NCI-H2029 treated with DMSO at 0.1 percent for 48 hours (cell line): Measurements from ENCODE around the gene TNFRSF4.
"Not testable (repeated sequence)": the region's sequence is repeated elsewhere in the genome, so short reads cannot be mapped to it uniquely, and the experiment has no call there.

Experiments used
- DNase-seq: peaks from one replicate; lab custom pipeline; 2025; lab: John Stamatoyannopoulos, UW

The TNFRSF4 gene

DNA sequence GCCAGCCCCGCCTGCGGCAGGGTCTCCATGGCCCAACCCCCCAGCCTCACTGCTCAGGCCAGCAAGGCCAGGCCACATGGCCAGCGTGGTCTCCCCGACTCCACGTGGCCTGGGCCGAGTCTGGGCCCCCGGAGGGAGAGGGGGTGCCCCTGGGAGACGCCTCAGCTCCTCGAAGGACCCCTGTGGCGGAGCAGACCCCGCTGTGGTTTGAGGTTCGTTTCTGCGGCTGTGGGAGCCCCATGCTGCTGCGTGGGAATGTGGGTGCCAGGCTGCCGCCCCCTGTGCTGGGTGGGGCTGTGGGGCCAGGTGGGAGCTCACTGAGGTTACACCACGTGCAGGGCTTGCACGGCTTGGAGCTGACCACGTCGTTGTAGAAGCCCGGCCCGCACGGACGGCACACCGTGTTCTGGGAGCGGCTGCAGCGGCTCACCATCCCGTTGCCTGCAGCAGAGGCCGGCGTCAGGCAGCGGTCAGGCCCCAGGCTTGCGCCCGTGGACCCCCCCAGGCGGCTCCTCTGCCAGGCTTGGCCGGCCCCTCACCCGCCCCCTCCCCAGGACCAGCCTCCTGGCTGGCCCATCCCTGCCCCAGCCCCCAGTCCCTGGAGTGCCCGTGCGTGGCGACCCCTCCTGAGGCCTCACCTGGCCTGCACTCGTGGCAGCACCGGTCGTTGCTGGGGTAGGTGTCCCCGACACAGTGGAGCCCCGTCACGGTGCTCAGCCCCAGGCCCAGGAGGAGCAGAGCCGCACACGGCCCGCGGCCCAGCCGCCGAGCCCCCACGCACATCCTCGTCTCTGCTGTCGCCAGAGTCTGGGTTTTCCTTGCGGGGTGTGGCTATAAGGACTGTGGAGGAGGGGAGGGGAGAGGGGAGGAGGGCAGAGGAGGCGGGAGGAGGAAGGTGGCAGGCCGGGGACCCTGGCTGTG is at the start of gene TNFRSF4:
TNFRSF4 (minus strand) TSS at position 809 of the 921 bp plus-strand sequence; CDS start at position 783, 26 bp downstream.
- no peak for DNase-seq

- no peak for DNase-seq
Observed at GRCh38 chr1:1262758-1263157, 48.8 kb upstream of the TNFRSF4 start.

DNA sequence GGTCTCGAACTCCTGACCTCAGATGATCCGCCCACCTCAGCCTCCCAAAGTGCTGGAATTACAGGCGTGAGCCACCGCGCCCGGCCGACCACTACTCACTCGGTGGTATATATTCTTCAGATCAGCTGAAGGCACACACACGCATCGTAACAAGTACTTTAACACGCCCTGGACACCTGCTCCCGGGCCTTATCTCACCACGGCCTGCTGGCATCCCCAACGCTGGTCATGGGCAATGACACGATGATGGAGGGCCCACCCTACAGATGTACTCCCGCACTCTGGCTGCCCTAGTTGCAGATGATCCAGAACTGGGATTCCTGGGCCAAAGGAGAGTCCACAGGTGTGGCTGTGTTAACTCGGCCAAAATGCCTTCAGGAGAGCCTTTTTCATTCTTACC is 48.1 kb upstream of the TNFRSF4 start:
- DNase-seq = no peak

GRCh38 chr1:1260843-1261560 is 47.0 kb upstream of the TNFRSF4 start:
- DNase-seq = no peak

GRCh38 chr1:1259951-1260600 is 46.1 kb upstream of the TNFRSF4 start:
- peak; percentile 74 for DNase-seq

- no peak for DNase-seq
Observed at GRCh38 chr1:1259540-1259939, 45.6 kb upstream of the TNFRSF4 start.

DNA sequence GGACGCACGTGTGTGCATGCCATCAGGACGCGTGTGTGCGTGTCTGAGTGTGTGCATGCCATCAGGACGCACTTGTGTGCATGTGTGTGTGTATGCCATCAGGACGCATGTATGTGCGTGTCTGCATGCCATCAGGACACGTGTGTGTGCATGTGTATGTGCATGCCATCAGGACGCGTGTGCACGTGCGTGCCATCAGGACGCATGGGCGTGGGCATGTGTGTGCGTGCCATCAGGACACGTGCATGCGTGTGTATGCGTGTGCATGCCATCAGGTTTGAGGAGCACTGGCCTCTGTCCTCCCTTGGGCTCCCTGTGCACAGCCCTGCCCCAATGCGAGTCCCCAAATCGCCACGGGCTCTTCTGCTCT is 45.2 kb upstream of the TNFRSF4 start:
- no peak for DNase-seq

DNA sequence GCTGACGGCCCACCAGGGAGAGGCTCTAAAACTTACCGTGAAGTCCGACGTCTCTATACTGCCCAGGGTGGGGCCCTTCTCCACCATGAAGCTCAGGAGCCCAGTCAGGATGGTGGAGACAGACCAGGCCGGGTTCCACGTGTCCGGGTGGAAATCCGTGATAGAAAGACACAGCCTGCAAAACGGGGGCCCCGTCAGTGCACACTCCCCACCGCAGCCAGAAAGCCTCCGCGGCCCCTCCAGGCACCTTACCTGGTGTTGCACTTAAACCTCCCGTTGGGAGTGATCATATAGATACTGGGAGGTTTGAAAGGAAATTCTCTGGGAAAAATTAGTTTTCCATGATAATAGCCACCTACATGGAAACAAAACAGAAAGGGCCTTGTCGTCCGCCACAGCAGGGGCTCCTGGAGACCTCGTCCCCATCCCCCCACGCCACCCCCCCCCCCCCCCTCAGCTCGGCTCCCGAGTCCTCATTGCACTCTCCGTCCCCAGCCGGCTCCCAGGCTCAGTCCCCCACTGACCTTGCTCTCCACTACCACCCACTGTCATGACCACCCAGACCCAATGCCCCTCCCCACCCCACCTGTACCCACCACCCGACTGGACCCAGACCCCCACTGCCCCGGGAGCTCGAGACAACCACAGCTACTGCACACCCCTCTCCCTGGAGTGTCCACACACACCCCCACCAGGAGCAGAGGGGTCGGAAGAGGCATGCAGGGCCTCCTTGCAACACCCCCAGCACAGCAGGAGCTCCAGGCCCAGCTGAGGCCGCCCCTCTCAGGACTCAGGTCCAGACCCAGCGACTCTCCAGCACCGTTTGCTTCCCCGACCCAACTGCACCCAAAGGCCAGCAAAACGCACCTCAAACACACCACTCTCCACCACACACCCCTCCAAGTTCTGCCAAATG is 43.3 kb upstream of the TNFRSF4 start:
- no peak for DNase-seq

- DNase-seq = no peak
Observed at GRCh38 chr1:1255611-1256010, 41.7 kb upstream of the TNFRSF4 start.

GRCh38 chr1:1255078-1255477 is 41.1 kb upstream of the TNFRSF4 start:
- DNase-seq = no peak

DNA sequence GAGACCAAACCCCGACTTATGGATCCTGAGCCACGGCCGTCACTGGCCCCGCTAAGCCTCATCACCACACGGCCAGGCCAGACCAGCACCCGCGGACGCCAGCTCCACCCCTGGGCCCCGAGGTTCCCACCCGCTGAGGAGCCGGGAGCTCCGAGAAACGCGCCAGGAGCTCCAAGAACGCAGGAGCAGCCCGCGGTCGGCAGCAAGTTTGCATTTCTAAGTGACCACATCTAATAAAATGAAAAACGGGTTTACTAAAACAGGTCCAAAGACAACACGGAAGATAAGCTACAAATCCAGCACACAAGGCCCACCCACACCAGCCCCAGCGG is 40.7 kb upstream of the TNFRSF4 start:
- DNase-seq = no peak

DNA sequence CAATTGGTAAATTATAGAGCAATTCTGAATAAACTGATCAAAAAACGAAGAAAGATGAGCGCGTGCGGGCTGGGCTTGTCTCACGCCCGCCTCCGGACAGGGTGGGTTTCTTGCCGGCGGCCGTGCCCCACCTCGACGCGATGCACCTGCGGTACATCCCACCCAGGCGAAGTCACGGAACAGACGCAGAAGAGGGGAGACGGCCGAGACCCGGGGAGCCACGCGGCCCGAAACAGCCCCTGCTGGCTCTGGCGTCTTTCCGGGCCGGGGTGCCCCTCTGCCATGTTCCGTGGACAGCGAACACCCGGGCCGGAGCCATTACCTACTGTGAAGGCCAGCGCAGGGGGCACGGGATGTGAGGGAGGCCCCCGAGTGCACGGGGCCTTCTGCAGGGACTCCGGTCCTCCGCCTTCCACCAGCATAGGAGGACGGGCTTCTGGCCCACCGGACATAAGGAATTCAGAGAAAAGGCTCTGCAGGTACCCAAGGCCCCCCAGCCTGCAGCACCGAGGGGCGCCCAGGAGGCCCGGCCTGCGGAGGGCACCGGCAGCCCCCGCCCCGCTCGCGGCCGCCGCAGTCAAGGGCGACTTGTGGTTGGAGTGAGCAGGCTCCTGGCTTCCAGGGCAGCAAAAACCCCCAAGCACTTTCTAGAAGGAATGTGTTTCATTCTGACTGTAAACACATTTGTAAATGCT is 40.2 kb upstream of the TNFRSF4 start:
- no peak for DNase-seq

DNA sequence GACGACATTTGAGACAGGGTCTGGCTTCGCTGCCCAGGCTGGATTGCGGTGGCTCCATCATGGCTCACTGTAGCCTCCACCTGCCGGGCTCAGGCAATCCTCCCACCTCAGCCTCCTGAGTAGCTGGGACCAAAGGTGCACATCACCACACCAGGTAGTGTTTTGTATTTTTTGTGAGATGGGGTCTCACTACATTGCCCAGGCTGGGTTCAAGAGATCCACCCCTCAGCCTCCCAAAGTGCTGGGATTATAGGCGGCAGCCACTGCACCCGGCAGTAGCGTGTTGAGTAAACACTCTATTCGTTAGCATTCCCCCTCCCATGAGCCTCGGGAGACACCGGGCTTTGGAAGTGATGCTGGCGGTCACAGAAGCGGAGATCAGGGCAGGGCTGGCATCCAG is 39.4 kb upstream of the TNFRSF4 start:
- DNase-seq = no peak

DNA sequence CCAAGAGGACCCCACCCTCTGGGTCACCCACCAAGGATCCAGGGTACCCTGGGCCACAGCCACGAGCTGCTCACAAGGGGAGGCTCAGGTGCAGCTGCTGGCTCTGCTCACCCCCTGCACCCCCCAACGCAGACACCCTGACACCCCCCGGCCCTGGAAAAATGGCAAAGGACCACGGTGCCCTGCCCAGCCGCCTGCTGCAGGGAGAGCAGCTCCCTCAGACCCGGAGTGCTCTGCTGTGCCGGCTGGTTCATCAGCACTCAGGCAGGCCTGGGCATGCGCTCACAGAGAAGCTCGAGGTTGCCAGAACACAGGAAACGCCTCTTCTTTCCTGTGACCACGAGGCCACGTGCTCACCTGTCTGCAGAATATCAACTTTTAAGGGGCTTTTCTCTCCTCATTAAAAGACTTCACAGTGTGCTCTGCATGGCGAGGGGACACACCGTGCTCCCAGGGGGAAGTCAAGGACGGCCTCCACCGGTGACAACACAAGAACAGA is 36.9 kb upstream of the TNFRSF4 start:
- DNase-seq = no peak

- DNase-seq = not testable (repeated sequence)
Observed at GRCh38 chr1:1248009-1248913, 34.3 kb upstream of the TNFRSF4 start.

DNA sequence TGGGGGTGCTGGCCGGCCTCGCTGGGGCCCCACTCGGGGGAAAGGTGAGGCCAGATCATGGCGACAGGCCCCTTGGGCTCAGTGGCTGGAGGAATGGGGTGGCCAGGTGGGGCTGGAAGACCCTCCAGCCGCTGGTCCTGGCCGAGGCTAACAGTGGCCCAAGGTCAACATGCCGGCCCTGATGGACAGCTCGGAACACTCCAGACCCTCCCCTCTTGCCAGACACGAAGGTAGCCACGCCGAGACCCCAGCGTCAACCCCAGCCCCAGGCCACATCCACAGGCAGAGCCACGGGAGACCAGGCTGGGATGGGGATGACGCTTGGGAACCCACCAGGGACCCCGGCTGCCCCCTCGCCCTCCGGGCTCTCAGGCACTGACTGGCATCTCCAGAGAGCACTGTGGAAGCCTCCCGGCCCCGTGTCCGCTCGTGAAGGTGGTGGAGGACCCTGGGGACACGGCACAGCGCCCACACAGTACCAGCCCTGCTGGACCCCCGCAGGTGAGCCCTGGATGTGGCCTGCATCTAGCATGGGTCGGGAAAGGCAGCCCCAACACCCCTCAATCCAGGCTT is 33.5 kb upstream of the TNFRSF4 start:
- no peak for DNase-seq

- DNase-seq = no peak
Observed at GRCh38 chr1:1246577-1247340, 32.8 kb upstream of the TNFRSF4 start, which contains the start of gene C1QTNF12. Gene C1QTNF12, minus strand, starts transcription at chr1:1246722. Its CDS starts 32 bp downstream, at chr1:1246690.

- no peak for DNase-seq
Observed at GRCh38 chr1:1245817-1246576, 32.0 kb upstream of the TNFRSF4 start.
